ENCODE results near the gene FOXP1.

Gene FOXP1

DNA sequence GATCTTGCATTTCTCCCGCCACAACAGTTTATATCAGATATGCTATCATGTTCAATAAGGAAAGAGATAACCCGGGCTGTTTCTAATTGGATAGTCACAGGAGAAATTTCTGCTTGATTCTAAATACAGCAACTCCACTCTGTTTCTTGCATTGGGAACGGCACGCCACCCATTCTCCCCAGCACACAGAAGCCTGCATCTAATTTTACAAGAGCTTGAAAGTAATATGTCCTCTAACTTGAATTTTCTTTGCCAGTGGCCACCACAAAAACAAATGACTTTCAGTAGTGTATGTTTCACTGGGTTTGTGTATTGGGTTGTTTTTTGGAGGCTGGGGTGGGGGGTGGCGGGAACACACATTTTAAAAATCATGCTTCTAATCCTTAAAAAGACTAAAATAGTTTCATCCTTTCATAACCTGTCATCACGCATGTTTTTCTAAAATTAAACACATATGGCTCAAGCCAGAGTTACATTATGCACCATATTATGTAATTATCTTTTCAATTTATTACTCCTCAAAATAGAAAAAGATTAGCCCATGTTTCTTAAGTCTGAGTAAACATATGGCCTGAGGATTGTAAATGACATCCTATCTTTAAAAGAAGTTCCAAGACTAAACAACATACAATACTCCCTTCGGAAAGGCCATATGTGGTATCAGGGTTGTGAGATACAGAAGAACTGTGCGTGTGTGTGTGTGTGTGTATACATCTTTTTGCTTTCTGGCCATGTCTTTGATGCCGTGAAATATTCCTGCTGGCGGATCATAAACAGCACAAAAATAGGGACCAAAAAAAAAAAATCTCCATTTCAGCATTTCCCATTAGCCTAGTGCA is 176.3 kb downstream of the FOXP1 start:
- no peaks in the 10 kb centered on the region for H3K36me3 ChIP-seq (ENCODE audit: insufficient read depth, low read length)
- peaks cover 67% of the 10 kb centered on the region for H3K4me1 ChIP-seq (ENCODE audit: insufficient read depth, low read length, severe bottlenecking)
- no peak overlapping the region; the same call in 1 of the 2 replicates for H3K9ac ChIP-seq (ENCODE audit: low read length)
- H3F3A ChIP-seq (ENCODE audit: insufficient read depth, low read length): no peaks in the 10 kb centered on the region
- TF ChIP-seq, protein P1, sequence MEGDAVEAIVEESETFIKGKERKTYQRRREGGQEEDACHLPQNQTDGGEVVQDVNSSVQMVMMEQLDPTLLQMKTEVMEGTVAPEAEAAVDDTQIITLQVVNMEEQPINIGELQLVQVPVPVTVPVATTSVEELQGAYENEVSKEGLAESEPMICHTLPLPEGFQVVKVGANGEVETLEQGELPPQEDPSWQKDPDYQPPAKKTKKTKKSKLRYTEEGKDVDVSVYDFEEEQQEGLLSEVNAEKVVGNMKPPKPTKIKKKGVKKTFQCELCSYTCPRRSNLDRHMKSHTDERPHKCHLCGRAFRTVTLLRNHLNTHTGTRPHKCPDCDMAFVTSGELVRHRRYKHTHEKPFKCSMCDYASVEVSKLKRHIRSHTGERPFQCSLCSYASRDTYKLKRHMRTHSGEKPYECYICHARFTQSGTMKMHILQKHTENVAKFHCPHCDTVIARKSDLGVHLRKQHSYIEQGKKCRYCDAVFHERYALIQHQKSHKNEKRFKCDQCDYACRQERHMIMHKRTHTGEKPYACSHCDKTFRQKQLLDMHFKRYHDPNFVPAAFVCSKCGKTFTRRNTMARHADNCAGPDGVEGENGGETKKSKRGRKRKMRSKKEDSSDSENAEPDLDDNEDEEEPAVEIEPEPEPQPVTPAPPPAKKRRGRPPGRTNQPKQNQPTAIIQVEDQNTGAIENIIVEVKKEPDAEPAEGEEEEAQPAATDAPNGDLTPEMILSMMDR (IDR thresholded peaks at IDR 0.05; ENCODE audit: low read length): no peak
- no peak for TF ChIP-seq EZH2 (IDR thresholded peaks at IDR 0.05; ENCODE audit: borderline replicate concordance, low read length)
- no peaks in the 10 kb centered on the region for H3K9me3 ChIP-seq (ENCODE audit: low read length)
- no peaks in the 10 kb centered on the region for H4K20me1 ChIP-seq (ENCODE audit: insufficient read depth, low read length)
- H3K4me2 ChIP-seq (ENCODE audit: low read length): peak overlapping the region; percentile 39; the same call in 1 of the 2 replicates
- H3K27ac ChIP-seq (ENCODE audit: low read depth, low read length, poor library complexity, severe bottlenecking): peak overlapping the region; percentile 63
- H3K27me3 ChIP-seq (ENCODE audit: insufficient read depth, low read length): no peaks in the 10 kb centered on the region
- H3K9me2 ChIP-seq (ENCODE audit: low read depth, low read length): no peaks in the 10 kb centered on the region
- no peak overlapping the region for H3K4me3 ChIP-seq (ENCODE audit: low read depth, low read length, poor library complexity, severe bottlenecking)
- H2AFZ ChIP-seq (ENCODE audit: low read length): no peak overlapping the region
- H3K79me2 ChIP-seq (ENCODE audit: insufficient read depth, low read length): peaks cover 48% of the 10 kb centered on the region

DNA sequence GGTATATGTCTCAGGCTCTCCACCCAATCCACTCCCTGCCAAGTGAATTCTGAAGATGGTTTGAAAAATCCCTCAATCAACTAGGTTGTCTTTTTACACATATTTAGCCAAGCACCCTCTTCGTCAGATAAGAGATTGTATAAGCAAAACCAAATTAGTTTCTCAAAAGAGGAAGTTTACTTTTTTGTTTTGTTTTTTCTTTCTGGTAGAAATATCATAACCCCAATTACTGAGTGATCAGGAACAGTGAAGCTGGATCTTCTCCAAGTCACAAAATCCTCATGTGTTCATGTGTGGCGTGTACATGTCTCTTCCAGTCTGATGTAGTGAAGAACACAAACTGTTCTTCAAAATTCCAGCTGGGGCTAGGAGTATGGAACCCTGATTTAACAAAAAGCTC is 180.6 kb downstream of the FOXP1 start:
- Histone ChIP-seq H3F3A (ENCODE audit: insufficient read depth, low read length) (no peaks in the 10 kb centered on the region), H3K4me1 (ENCODE audit: insufficient read depth, low read length, severe bottlenecking) (peaks cover 62% of the 10 kb centered on the region), H3K9ac (ENCODE audit: low read length) (no peak overlapping the region), H3K36me3 (ENCODE audit: insufficient read depth, low read length) (no peaks in the 10 kb centered on the region), H3K4me3 (ENCODE audit: low read depth, low read length, poor library complexity, severe bottlenecking) (no peak overlapping the region), H3K9me3 (ENCODE audit: low read length) (no peaks in the 10 kb centered on the region), H3K9me2 (ENCODE audit: low read depth, low read length) (no peaks in the 10 kb centered on the region), H3K79me2 (ENCODE audit: insufficient read depth, low read length) (peaks cover 41% of the 10 kb centered on the region), H4K20me1 (ENCODE audit: insufficient read depth, low read length) (no peaks in the 10 kb centered on the region), H3K4me2 (ENCODE audit: low read length) (peak overlapping the region; percentile 20; the same call in 1 of the 2 replicates), H3K27me3 (ENCODE audit: insufficient read depth, low read length) (no peaks in the 10 kb centered on the region), H3K27ac (ENCODE audit: low read depth, low read length, poor library complexity, severe bottlenecking) (peak overlapping the region; percentile 34), H2AFZ (ENCODE audit: low read length) (no peak overlapping the region)
- TF ChIP-seq, protein P1 (IDR thresholded peaks at IDR 0.05; ENCODE audit: low read length): no peak
- TF ChIP-seq EZH2 (IDR thresholded peaks at IDR 0.05; ENCODE audit: borderline replicate concordance, low read length): no peak

DNA sequence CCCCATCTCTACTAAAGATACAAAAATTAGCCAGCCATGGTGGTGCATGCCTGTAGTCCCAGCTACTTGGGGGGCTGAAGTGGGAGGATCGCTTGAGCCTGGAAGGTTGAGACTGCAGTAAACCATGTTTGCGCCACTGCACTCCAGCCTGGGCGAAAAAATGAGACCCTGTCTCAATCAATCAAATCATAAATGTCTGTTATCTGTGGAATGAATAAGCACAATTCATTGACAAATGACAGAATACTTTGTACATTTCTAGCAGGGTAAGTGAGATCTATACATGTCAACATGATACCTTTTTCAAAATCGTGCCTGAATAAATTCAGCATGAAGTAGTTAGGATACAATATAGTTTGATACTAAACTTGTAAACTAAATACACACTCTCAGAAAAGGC is 181.2 kb downstream of the FOXP1 start:
- Histone ChIP-seq H4K20me1 (ENCODE audit: insufficient read depth, low read length) (no peaks in the 10 kb centered on the region), H3K4me1 (ENCODE audit: insufficient read depth, low read length, severe bottlenecking) (peaks cover 62% of the 10 kb centered on the region), H3K4me2 (ENCODE audit: low read length) (no peak overlapping the region), H3K9me2 (ENCODE audit: low read depth, low read length) (no peaks in the 10 kb centered on the region), H3F3A (ENCODE audit: insufficient read depth, low read length) (no peaks in the 10 kb centered on the region), H2AFZ (ENCODE audit: low read length) (no peak overlapping the region), H3K4me3 (ENCODE audit: low read depth, low read length, poor library complexity, severe bottlenecking) (no peak overlapping the region), H3K27me3 (ENCODE audit: insufficient read depth, low read length) (no peaks in the 10 kb centered on the region), H3K9me3 (ENCODE audit: low read length) (no peaks in the 10 kb centered on the region), H3K27ac (ENCODE audit: low read depth, low read length, poor library complexity, severe bottlenecking) (peak overlapping the region; percentile 34), H3K36me3 (ENCODE audit: insufficient read depth, low read length) (no peaks in the 10 kb centered on the region), H3K79me2 (ENCODE audit: insufficient read depth, low read length) (peaks cover 40% of the 10 kb centered on the region), H3K9ac (ENCODE audit: low read length) (no peak overlapping the region)
- TF ChIP-seq EZH2 (IDR thresholded peaks at IDR 0.05; ENCODE audit: borderline replicate concordance, low read length): no peak
- TF ChIP-seq, protein P1 (IDR thresholded peaks at IDR 0.05; ENCODE audit: low read length): no peak
